ENCODE results near the gene FGF11.

- TF ChIP-seq CTCF (IDR thresholded peaks at IDR 0.05; ENCODE audit: insufficient read depth, low read depth, low read length): no peak
- no peak for TF ChIP-seq EZH2 (IDR thresholded peaks at IDR 0.05; ENCODE audit: insufficient read depth, low read length)
These were observed 9.1 kb downstream of the FGF11 start for GRCh38 chr17:7448461-7448860.
